ENCODE data around the gene LGALS7B. TPM values are rescaled to one million over a fixed set of nuclear protein-coding genes. Genes with fewer than 3 reads are reported as not detected.

Gene LGALS7B
- total RNA-seq, 1 experiment from 2014 or later, result 2.4 TPM

DNA sequence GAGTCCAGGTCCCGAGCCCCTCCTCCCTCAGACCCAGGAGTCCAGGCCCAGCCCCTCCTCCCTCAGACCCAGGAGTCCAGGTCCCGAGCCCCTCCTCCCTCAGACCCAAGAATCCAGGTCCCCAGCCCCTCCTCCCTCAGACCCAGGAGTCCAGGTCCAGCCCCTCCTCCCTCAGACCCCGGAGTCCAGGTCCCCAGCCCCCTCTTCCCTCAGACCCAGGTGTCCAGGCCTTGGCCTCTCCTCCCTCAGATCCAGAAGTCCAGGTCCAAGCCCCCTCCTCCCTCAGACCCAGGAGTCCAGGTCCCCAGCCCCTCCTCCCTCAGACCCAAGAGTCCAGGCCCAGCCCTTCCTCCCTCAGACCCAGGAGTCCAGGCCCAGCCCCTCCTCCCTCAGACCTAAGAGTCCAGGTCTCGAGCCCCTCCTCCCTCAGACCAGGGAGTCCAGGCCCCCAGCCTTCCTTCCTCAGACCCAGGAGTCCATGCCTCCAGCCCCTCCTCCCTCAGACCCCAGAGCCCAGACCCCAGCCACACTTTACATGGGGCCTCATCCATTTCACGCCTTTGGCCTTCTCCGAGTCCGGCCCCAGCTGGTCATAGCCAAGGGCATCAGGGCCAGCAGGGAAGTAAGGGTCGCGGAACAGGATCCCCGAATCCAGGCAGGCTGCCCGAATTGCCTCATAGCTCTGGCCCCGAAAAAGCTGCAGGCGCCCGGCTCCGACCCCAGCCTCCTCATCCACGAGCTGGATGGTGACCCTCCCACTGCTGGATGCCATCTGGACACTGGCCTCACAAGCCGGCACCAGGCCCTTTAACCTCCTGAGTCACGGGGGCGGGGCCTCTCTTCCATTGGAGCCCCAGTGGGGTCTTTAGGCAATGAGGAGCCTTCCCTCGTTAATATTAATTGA, 45.4 kb upstream of the LGALS7B start:
- ATAC-seq (no peak), DNase-seq (ENCODE audit: low read depth, low spot score) (no peak)
- Histone ChIP-seq H2AFZ (ENCODE audit: low read depth, low read length, poor library complexity, severe bottlenecking) (no peak overlapping the region), H3K9ac (ENCODE audit: low read length) (no peak overlapping the region), H3K9me2 (ENCODE audit: insufficient read depth) (no peaks in the 10 kb centered on the region), H3K27me3 (ENCODE audit: insufficient read depth, low read length) (no peaks in the 10 kb centered on the region), H3K79me2 (ENCODE audit: insufficient read depth, low read length) (no peaks in the 10 kb centered on the region), H3K27ac (ENCODE audit: low read depth, low read length) (no peak overlapping the region), H3K36me3 (ENCODE audit: control insufficient read depth in 1 of 2, insufficient read depth in 2 of 2, low read length in 2 of 2) (no peaks in the 10 kb centered on the region), H4K20me1 (ENCODE audit: insufficient read depth) (no peaks in the 10 kb centered on the region), H3K4me1 (ENCODE audit: control insufficient read depth in 1 of 2, insufficient read depth in 2 of 2, low read length in 2 of 2) (no peaks in the 10 kb centered on the region), H3K9me3 (ENCODE audit: control insufficient read depth in 1 of 2, insufficient read depth in 1 of 2, low read depth in 1 of 2, low read length in 2 of 2) (no peaks in the 10 kb centered on the region), H3K4me2 (ENCODE audit: low read length) (no peak overlapping the region), H3K4me3 (replicated peaks in 1 of 2; ENCODE audit: low read depth in 1 of 2, low read length in 2 of 2) (no peak overlapping the region)
- BruUV-seq (replicated peaks), result no TSS peak
- intact Hi-C loops (cut with micrococcal nuclease), result no loop called here
- TF ChIP-seq, protein P1, sequence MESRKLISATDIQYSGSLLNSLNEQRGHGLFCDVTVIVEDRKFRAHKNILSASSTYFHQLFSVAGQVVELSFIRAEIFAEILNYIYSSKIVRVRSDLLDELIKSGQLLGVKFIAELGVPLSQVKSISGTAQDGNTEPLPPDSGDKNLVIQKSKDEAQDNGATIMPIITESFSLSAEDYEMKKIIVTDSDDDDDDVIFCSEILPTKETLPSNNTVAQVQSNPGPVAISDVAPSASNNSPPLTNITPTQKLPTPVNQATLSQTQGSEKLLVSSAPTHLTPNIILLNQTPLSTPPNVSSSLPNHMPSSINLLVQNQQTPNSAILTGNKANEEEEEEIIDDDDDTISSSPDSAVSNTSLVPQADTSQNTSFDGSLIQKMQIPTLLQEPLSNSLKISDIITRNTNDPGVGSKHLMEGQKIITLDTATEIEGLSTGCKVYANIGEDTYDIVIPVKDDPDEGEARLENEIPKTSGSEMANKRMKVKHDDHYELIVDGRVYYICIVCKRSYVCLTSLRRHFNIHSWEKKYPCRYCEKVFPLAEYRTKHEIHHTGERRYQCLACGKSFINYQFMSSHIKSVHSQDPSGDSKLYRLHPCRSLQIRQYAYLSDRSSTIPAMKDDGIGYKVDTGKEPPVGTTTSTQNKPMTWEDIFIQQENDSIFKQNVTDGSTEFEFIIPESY (IDR thresholded peaks at IDR 0.05; ENCODE audit: extremely low read depth, insufficient replicate concordance, low read length), result no peak
- TF ChIP-seq CBX3 (IDR thresholded peaks at IDR 0.05; ENCODE audit: low read depth), result no peak
- no peak for TF ChIP-seq RAD21 (IDR thresholded peaks at IDR 0.05; ENCODE audit: low read depth)
- TF ChIP-seq ZFX (IDR thresholded peaks at IDR 0.05), result no peak
- TF ChIP-seq SIN3A (IDR thresholded peaks at IDR 0.05; ENCODE audit: low read depth), result no peak
- no peak for TF ChIP-seq EZH2 (IDR thresholded peaks at IDR 0.05)
- TF ChIP-seq, protein P2, sequence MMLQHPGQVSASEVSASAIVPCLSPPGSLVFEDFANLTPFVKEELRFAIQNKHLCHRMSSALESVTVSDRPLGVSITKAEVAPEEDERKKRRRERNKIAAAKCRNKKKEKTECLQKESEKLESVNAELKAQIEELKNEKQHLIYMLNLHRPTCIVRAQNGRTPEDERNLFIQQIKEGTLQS (IDR thresholded peaks at IDR 0.05), result no peak
- CTCF ChIA-PET, result no interaction called here
- RAD21 ChIA-PET (ENCODE audit: low non-redundant PET in 1 of 2, low total read pairs in 2 of 2, uncharacterized antibody in 2 of 2, unreplicated experiment in 2 of 2), result no interaction called here
- POLR2A ChIA-PET, result no interaction called here
